ENCODE results near the gene NUDT6. TPM values are rescaled to one million over a fixed set of nuclear protein-coding genes. Genes with fewer than 3 reads are reported as not detected.
"Not testable (repeated sequence)": the region's sequence is repeated elsewhere in the genome, so short reads cannot be mapped to it uniquely, and the experiment has no call there.

NUDT6 gene
- total and polyA plus RNA-seq, 12 donors, result 7.7 to 25.1 (median 14.9) TPM

GRCh38 chr4:122948671-122949070, 26.3 kb upstream of the NUDT6 start:
- intact Hi-C loops (cut with DNase I), result loop anchor here in 1 of 10 donors (5.0 kb wide), 1 partner anchor 346 kb away; no protein-coding TSS in a partner anchor
- no peak for DNase-seq
- 95 to 97% methylated on average over 4 of the region's 4 CpGs for WGBS, 2 donors
- ATAC-seq, result no peak
- Histone ChIP-seq H3K4me1 (no peaks in the 10 kb centered on the region), H3K4me3 (no peak overlapping the region), H3K36me3 (peaks cover 0 to 83% (median 39%) of the 10 kb centered on the region in 9 donors), H3K9me3 (no peaks in the 10 kb centered on the region), H3K27me3 (no peaks in the 10 kb centered on the region), H3K27ac (no peak overlapping the region)
- no peak for TF ChIP-seq CTCF (IDR thresholded peaks at IDR 0.05)

- Histone ChIP-seq H3K27me3 (no peaks in the 10 kb centered on the region), H3K9me3 (peaks cover 0 to 5% (median 0%) of the 10 kb centered on the region in 11 donors), H3K4me3 (no peak overlapping the region), H3K36me3 (peaks cover 0 to 60% (median 34%) of the 10 kb centered on the region in 9 donors), H3K27ac (no peak overlapping the region), H3K4me1 (no peaks in the 10 kb centered on the region)
- intact Hi-C loops (cut with DNase I), result loop anchor here in 1 of 10 donors (5.0 kb wide), 1 partner anchor 344 kb away; no protein-coding TSS in a partner anchor
- DNase-seq (no peak), ATAC-seq (no peak)
- whole genome bisulfite sequencing, 2 donors, result 98 to 100% methylated on average over 1 of the region's 1 CpG
- no peak for TF ChIP-seq CTCF (IDR thresholded peaks at IDR 0.05)
These were observed 23.7 kb upstream of the NUDT6 start for GRCh38 chr4:122946142-122946541.

DNA sequence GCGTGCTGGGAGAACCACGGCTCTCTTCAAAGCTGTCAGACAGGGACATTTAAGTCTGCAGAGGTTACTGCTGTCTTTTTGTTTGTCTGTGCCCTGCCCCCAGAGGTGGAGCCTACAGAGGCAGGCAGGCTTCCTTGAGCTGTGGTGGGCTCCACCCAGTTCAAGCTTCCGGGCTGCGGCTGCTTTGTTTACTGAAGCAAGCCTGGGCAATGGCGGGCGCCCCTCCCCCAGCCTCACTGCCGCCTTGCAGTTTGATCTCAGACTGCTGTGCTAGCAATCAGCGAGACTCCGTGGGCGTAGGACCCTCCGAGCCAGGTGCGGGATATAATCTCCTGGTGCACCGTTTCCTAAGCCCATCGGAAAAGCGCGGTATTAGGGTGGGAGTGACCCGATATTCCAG, 22.7 kb upstream of the NUDT6 start:
- peaks cover 0 to 50% (median 24%) of the 10 kb centered on the region in 9 donors for H3K36me3 ChIP-seq
- H3K27ac ChIP-seq, H3K9me3 ChIP-seq, H3K4me3 ChIP-seq, H3K4me1 ChIP-seq, ATAC-seq, H3K27me3 ChIP-seq, DNase-seq: not testable (repeated sequence)
- WGBS, 2 donors, result 97% methylated on average over 11 to 14 of the region's 17 CpGs
- intact Hi-C loops (cut with DNase I), result loop anchor here in 1 of 10 donors (5.0 kb wide), 1 partner anchor 343 kb away; no protein-coding TSS in a partner anchor

DNA sequence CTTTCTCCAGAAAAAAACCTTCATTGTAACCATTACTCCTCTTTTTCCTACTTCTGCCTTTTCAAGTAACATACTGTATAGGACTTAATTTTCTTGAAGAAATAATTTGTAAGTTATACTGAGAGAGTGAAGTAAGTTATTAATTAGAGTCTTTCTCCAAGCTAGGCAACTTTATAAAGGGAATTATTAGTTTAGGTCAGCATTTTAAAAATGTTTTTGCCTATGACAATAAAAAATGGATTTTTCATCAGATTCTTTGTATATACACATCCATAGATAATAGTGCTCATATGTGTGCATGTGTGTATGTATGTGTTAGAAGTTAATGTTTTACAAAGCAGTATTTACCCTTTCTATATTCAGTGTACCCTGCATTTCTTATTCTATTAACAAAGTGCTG, 10.4 kb upstream of the NUDT6 start:
- H3K27ac ChIP-seq, result no peak overlapping the region
- DNase-seq (no peak), ATAC-seq (no peak)
- no peak for TF ChIP-seq CTCF (IDR thresholded peaks at IDR 0.05)
- no peaks in the 10 kb centered on the region for H3K9me3 ChIP-seq
- peaks cover 0 to 95% (median 24%) of the 10 kb centered on the region in 9 donors for H3K36me3 ChIP-seq
- intact Hi-C loops (cut with DNase I), result loop anchor here in 5 of 10 donors (5.0 to 10.0 kb wide), 3 partner anchors 175 to 330 kb away; no protein-coding TSS in a partner anchor
- H3K4me3 ChIP-seq, result no peak overlapping the region
- H3K4me1 ChIP-seq, result no peaks in the 10 kb centered on the region
- no peaks in the 10 kb centered on the region for H3K27me3 ChIP-seq

DNA sequence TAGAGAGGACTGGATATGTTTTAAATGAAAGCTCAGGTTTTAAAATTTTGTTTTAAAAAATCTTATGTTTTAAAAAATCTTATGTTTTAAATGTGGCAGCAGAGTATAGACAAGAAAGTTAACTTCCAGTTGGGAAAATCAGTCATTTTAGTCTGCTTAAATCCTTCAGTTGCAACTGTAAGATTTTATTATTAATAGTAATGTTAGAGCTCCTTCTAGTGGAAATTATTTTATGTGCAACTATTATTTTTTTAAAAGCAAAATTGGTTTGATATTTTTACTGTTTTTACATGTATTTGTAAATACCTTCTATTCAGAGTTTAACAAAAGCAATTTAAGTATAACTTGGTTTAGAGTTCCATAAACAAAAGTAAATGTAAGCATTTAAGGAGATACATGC, 8.5 kb upstream of the NUDT6 start:
- intact Hi-C loops (cut with DNase I), result loop anchor here in 7 of 10 donors (1.0 to 10.0 kb wide), 6 partner anchors 172 to 329 kb away; no protein-coding TSS in a partner anchor
- Histone ChIP-seq H3K36me3 (peaks cover 0 to 79% (median 13%) of the 10 kb centered on the region in 9 donors), H3K9me3 (no peaks in the 10 kb centered on the region), H3K4me1 (no peaks in the 10 kb centered on the region), H3K4me3 (no peak overlapping the region), H3K27ac (no peak overlapping the region), H3K27me3 (no peaks in the 10 kb centered on the region)
- ATAC-seq (no peak), DNase-seq (no peak)
- peak; percentile 28 to 77 (median 65) for TF ChIP-seq CTCF (IDR thresholded peaks at IDR 0.05)

Measured in heart right ventricle (tissue), 16 donors.